HL-60 (cell line): ENCODE measurements around the gene QARS1.

ENCODE experiments used
- GABPA ChIP-seq: IDR thresholded peaks from 2 replicates; pipeline ENCODE4 v1.6.1; 2012; ENCODE audit warnings: low read depth
- POLR2AphosphoS5 ChIP-seq: IDR thresholded peaks from 2 replicates; pipeline ENCODE4 v1.6.1; 2012; ENCODE audit warnings: low read depth
- TF ChIP-seq, protein P1 (sequence below): IDR thresholded peaks from one replicate; pipeline ENCODE4 v1.5.1; 2011; ENCODE audit warnings: low read length, control low read depth, inconsistent platforms; ENCODE audit not compliant: insufficient read depth

DNA sequence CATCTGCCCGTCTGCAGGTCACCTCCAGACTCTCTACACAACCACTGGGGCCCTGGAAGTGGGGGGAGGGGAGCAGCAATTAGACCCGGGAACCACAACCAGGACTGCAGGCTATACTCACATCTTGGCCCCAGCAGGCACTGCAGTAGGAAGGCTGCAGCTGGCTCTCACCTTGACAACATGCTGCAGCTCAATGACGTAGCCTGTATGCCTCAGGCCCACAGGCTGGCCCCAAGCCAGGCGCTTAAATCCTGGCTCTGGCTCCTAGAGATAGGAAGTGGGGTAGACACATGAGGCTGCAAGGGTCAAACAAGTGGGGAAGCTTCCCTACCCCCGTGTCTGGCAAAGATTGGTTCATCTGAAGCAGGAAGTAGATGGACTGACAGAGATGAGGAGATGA, 6.1 kb downstream of the QARS1 start:
- TF ChIP-seq, protein P1, sequence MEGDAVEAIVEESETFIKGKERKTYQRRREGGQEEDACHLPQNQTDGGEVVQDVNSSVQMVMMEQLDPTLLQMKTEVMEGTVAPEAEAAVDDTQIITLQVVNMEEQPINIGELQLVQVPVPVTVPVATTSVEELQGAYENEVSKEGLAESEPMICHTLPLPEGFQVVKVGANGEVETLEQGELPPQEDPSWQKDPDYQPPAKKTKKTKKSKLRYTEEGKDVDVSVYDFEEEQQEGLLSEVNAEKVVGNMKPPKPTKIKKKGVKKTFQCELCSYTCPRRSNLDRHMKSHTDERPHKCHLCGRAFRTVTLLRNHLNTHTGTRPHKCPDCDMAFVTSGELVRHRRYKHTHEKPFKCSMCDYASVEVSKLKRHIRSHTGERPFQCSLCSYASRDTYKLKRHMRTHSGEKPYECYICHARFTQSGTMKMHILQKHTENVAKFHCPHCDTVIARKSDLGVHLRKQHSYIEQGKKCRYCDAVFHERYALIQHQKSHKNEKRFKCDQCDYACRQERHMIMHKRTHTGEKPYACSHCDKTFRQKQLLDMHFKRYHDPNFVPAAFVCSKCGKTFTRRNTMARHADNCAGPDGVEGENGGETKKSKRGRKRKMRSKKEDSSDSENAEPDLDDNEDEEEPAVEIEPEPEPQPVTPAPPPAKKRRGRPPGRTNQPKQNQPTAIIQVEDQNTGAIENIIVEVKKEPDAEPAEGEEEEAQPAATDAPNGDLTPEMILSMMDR, result no peak
- no peak for TF ChIP-seq POLR2AphosphoS5
- TF ChIP-seq GABPA, result no peak
